Nucleus accumbens (tissue), 56 donors: ENCODE measurements around the gene CACNA2D4.

ENCODE experiments used
- DNase-seq, 56 donors: peaks; one replicate each; lab custom pipeline; 2025; lab: John Stamatoyannopoulos, UW

Gene CACNA2D4

GRCh38 chr12:1853716-1854115, 64.7 kb downstream of the CACNA2D4 start:
- no peak for DNase-seq

GRCh38 chr12:1852076-1852475, 66.4 kb downstream of the CACNA2D4 start:
- DNase-seq: no peak

- no peak for DNase-seq
These were observed 67.2 kb downstream of the CACNA2D4 start for GRCh38 chr12:1851151-1851701.

GRCh38 chr12:1848745-1849144, 69.7 kb downstream of the CACNA2D4 start:
- DNase-seq: no peak

GRCh38 chr12:1848146-1848545, 70.3 kb downstream of the CACNA2D4 start:
- DNase-seq: no peak

- no peak for DNase-seq
These were observed 71.0 kb downstream of the CACNA2D4 start for GRCh38 chr12:1847411-1847810.

- DNase-seq: no peak
These were observed 71.7 kb downstream of the CACNA2D4 start for GRCh38 chr12:1846421-1847405.

GRCh38 chr12:1845886-1846285, 72.6 kb downstream of the CACNA2D4 start:
- DNase-seq: no peak

- DNase-seq: no peak
These were observed 73.0 kb downstream of the CACNA2D4 start for GRCh38 chr12:1845427-1845826.

GRCh38 chr12:1844661-1845409, 73.6 kb downstream of the CACNA2D4 start:
- DNase-seq: no peak

- DNase-seq: no peak
These were observed 74.2 kb downstream of the CACNA2D4 start for GRCh38 chr12:1844223-1844622.

- DNase-seq: no peak
These were observed 74.8 kb downstream of the CACNA2D4 start for GRCh38 chr12:1843641-1844005.

- DNase-seq: no peak
These were observed 75.4 kb downstream of the CACNA2D4 start for GRCh38 chr12:1842905-1843640.

- DNase-seq: no peak
These were observed 76.1 kb downstream of the CACNA2D4 start for GRCh38 chr12:1842183-1842904.

- no peak for DNase-seq
These were observed 76.8 kb downstream of the CACNA2D4 start for GRCh38 chr12:1841586-1842182.

GRCh38 chr12:1840981-1841425, 77.4 kb downstream of the CACNA2D4 start:
- no peak for DNase-seq

GRCh38 chr12:1839956-1840951, 78.2 kb downstream of the CACNA2D4 start:
- no peak for DNase-seq

- DNase-seq: no peak
These were observed 79.0 kb downstream of the CACNA2D4 start for GRCh38 chr12:1839464-1839863.
